Endodermal cell (in vitro differentiated cells): ENCODE measurements around the gene CHD6. TPM values are rescaled to one million over a fixed set of nuclear protein-coding genes. Genes with fewer than 3 reads are reported as not detected.

Experiments used
- DNase-seq: peaks from one replicate; pipeline ENCODE4 v3.0.0-alpha.2; 2017
- H3K27ac ChIP-seq: 2 replicates; pipeline ENCODE4 v1.5.1; 2013; ENCODE audit warnings: mild to moderate bottlenecking, low read depth, low read length, moderate library complexity
- H3K27me3 ChIP-seq: 2 replicates; pipeline ENCODE4 v1.6.1; 2013; ENCODE audit warnings: mild to moderate bottlenecking, low read length, moderate library complexity; ENCODE audit not compliant: insufficient read depth, control insufficient read depth, poor library complexity, severe bottlenecking
- H3K36me3 ChIP-seq: 2 replicates; pipeline ENCODE4 v1.7.0; 2013; ENCODE audit warnings: mild to moderate bottlenecking, low read length, moderate library complexity; ENCODE audit not compliant: control insufficient read depth, insufficient read depth
- H3K4me1 ChIP-seq: one replicate; pipeline ENCODE4 v1.7.0; 2013; ENCODE audit warnings: low read length; ENCODE audit not compliant: control insufficient read depth, insufficient read depth
- H3K4me3 ChIP-seq: 2 replicates; pipeline ENCODE4 v1.5.1; 2013; ENCODE audit warnings: mild to moderate bottlenecking, low read length, moderate library complexity
- H3K9ac ChIP-seq: 2 replicates; pipeline ENCODE4 v1.6.1; 2013; ENCODE audit warnings: mild to moderate bottlenecking, low read length, moderate library complexity; ENCODE audit not compliant: poor library complexity, severe bottlenecking; ENCODE audit errors: extremely low read depth
- H3K9me3 ChIP-seq: 2 replicates; pipeline ENCODE4 v1.6.1; 2013; ENCODE audit warnings: mild to moderate bottlenecking, low read length, moderate library complexity; ENCODE audit not compliant: control insufficient read depth
- H3K27ac Mint-ChIP-seq: 2 replicates; pipeline ENCODE4 v1.8.0; 2020; ENCODE audit warnings: mixed read lengths
- H3K27me3 Mint-ChIP-seq: 2 replicates; pipeline ENCODE4 v1.8.0; 2021; ENCODE audit warnings: mild to moderate bottlenecking, mixed read lengths; ENCODE audit not compliant: insufficient read depth
- H3K36me3 Mint-ChIP-seq: 2 replicates; pipeline ENCODE4 v1.8.0; 2020; ENCODE audit warnings: low read depth, mixed read lengths
- H3K4me1 Mint-ChIP-seq: 2 replicates; pipeline ENCODE4 v1.8.0; 2020; ENCODE audit warnings: mixed read lengths
- H3K4me3 Mint-ChIP-seq: 2 replicates; pipeline ENCODE4 v1.8.0; 2020; ENCODE audit warnings: mild to moderate bottlenecking, moderate library complexity, mixed read lengths
- H3K9me3 Mint-ChIP-seq: 2 replicates; pipeline ENCODE4 v1.8.0; 2020; ENCODE audit warnings: mild to moderate bottlenecking, mixed read lengths
- CTCF ChIP-seq: fragments of 200-600 bp; sonication (generic); conservative IDR thresholded peaks from 2 replicates; pipeline ENCODE4 v1.5.0; 2021; ENCODE audit warnings: antibody characterized with exemption, mild to moderate bottlenecking
- WGBS, 2 experiments: methylation state at CpG; one replicate each; pipeline versions ENCODE4 v1.1.5 to v1.1.7; 2013; ENCODE audit warnings: missing lambda C conversion rate in 2 of 2, mixed read lengths in 1 of 2; ENCODE audit not compliant: insufficient coverage in 1 of 2, insufficient read length in 1 of 2; 5-methylcytosine and 5-hydroxymethylcytosine counted together
- total RNA-seq, 2 donors: library from RNA; stranded (reverse); fragmentation: NEBNext Ultra II Directional in 1 of 2; extraction: Animal tissue kit (Norgen Biotek cat#: 25700) in 1 of 2; gene quantifications; 2 replicates in 1 of 2; 3 replicates in 1 of 2; pipeline ENCODE4 v1.2.1, GENCODE V29; 2021

Gene CHD6
- total RNA-seq, 2 donors from 2014 or later: 82.5 to 107 TPM

- no peak overlapping the region for H3K27ac Mint-ChIP-seq
- no peaks in the 10 kb centered on the region for H3K27me3 Mint-ChIP-seq
- Histone ChIP-seq H3K4me1 (no peaks in the 10 kb centered on the region), H3K9ac (no peak overlapping the region), H3K27me3 (no peaks in the 10 kb centered on the region), H3K9me3 (peaks cover 57% of the 10 kb centered on the region), H3K27ac (no peak overlapping the region), H3K4me3 (peak overlapping the region; percentile 23), H3K36me3 (peaks cover 7% of the 10 kb centered on the region)
- no peak overlapping the region for H3K4me3 Mint-ChIP-seq
- DNase-seq: no peak
- TF ChIP-seq CTCF: no peak
- peaks cover 52% of the 10 kb centered on the region for H3K36me3 Mint-ChIP-seq
- WGBS, 2 experiments: 93% methylated on average over 3 to 4 of the region's 4 CpGs
- H3K9me3 Mint-ChIP-seq: peaks cover 57% of the 10 kb centered on the region
- no peaks in the 10 kb centered on the region for H3K4me1 Mint-ChIP-seq
Observed at GRCh38 chr20:41601742-41602141, 16.4 kb downstream of the CHD6 start.

- H3K27ac Mint-ChIP-seq: no peak overlapping the region
- 83 to 90% methylated on average over 1 to 3 of the region's 3 CpGs for WGBS, 2 experiments
Observed at GRCh38 chr20:41600926-41601631, 17.1 kb downstream of the CHD6 start.

DNA sequence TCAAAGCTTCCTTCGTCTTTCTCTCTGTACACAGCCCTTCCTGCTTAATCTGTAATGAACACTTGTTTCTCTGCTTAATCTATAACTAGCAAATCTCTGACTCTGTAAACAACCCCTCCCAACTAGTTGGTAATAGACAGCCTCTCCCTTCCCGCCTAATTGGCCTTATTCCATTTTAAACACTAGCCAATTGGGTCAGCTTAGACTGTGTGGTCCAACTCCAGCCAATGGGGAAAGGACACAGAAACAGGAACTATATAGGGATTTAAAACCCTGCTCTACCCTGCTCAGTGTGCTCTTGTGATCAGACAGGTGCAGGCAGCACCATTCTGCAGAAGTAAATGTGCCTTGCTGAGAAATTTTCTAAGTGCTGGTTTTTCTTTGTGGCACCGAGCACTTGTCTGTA, 18.5 kb downstream of the CHD6 start:
- Histone ChIP-seq H3K27me3 (no peaks in the 10 kb centered on the region), H3K4me3 (peak overlapping the region; percentile 32), H3K9ac (no peak overlapping the region), H3K9me3 (peaks cover 78% of the 10 kb centered on the region), H3K27ac (no peak overlapping the region), H3K36me3 (peaks cover 21% of the 10 kb centered on the region), H3K4me1 (no peaks in the 10 kb centered on the region)
- no peaks in the 10 kb centered on the region for H3K27me3 Mint-ChIP-seq
- no peak overlapping the region for H3K4me3 Mint-ChIP-seq
- H3K4me1 Mint-ChIP-seq: no peaks in the 10 kb centered on the region
- H3K27ac Mint-ChIP-seq: no peak overlapping the region
- DNase-seq: no peak
- TF ChIP-seq CTCF: no peak
- H3K36me3 Mint-ChIP-seq: peaks cover 66% of the 10 kb centered on the region
- WGBS, 2 experiments: 96 to 97% methylated on average over 3 of the region's 3 CpGs
- peaks cover 76% of the 10 kb centered on the region for H3K9me3 Mint-ChIP-seq

More at GRCh38 chr20:41600926-41601631, 17.1 kb downstream of the CHD6 start:
- Histone ChIP-seq H3K9ac (no peak overlapping the region), H3K4me3 (peak overlapping the region; percentile 32), H3K27me3 (no peaks in the 10 kb centered on the region), H3K9me3 (peaks cover 64% of the 10 kb centered on the region), H3K36me3 (peaks cover 13% of the 10 kb centered on the region), H3K4me1 (no peaks in the 10 kb centered on the region), H3K27ac (no peak overlapping the region)
- Mint-ChIP-seq H3K4me3 (no peak overlapping the region), H3K36me3 (peaks cover 59% of the 10 kb centered on the region), H3K9me3 (peaks cover 64% of the 10 kb centered on the region), H3K4me1 (no peaks in the 10 kb centered on the region), H3K27me3 (no peaks in the 10 kb centered on the region)
- DNase-seq: no peak
- no peak for TF ChIP-seq CTCF
